Activated naive CD4-positive, alpha-beta T cell treated with anti-CD3 and anti-CD28 coated beads for 36 hours (primary cell): ENCODE measurements around the gene RIC8B. TPM values are rescaled to one million over a fixed set of nuclear protein-coding genes. Genes with fewer than 3 reads are reported as not detected.

Experiments
- CTCF ChIA-PET: fragments of 350-600 bp; sonication (Branson Sonifier 250); formaldehyde crosslinking; loops from one replicate; lab custom pipeline; 2021; ENCODE audit warnings: antibody characterized with exemption; lab: Charles Lee
- DNase-seq: peaks from one replicate; pipeline ENCODE4 v3.0.0-alpha.2; 2020
- H3K27ac Mint-ChIP-seq: one replicate; pipeline ENCODE4 v1.8.0; 2021; ENCODE audit warnings: mild to moderate bottlenecking, mixed read lengths
- H3K27me3 Mint-ChIP-seq: one replicate; pipeline ENCODE4 v1.8.0; 2021; ENCODE audit warnings: low read depth, mixed read lengths
- H3K36me3 Mint-ChIP-seq: one replicate; pipeline ENCODE4 v1.8.0; 2021; ENCODE audit warnings: low read depth, mixed read lengths
- H3K4me1 Mint-ChIP-seq: one replicate; pipeline ENCODE4 v1.8.0; 2021; ENCODE audit warnings: low read depth, mixed read lengths
- H3K4me3 Mint-ChIP-seq: one replicate; pipeline ENCODE4 v1.8.0; 2021; ENCODE audit warnings: mild to moderate bottlenecking, moderate library complexity, mixed read lengths
- H3K9me3 Mint-ChIP-seq: one replicate; pipeline ENCODE4 v1.8.0; 2021; ENCODE audit warnings: mixed read lengths
- intact Hi-C: fragments of 100-400 bp; cut with micrococcal nuclease; formaldehyde crosslinking; loops from one replicate; pipeline ENCODE4 v1.15.1; 2023
- total RNA-seq, 2 experiments: library from RNA; stranded (reverse); gene quantifications; one replicate each; pipeline ENCODE4 v1.2.3, GENCODE V29; 2021

RIC8B gene
- total RNA-seq, 2 experiments from 2014 or later: 7.3 to 8.1 TPM

DNA sequence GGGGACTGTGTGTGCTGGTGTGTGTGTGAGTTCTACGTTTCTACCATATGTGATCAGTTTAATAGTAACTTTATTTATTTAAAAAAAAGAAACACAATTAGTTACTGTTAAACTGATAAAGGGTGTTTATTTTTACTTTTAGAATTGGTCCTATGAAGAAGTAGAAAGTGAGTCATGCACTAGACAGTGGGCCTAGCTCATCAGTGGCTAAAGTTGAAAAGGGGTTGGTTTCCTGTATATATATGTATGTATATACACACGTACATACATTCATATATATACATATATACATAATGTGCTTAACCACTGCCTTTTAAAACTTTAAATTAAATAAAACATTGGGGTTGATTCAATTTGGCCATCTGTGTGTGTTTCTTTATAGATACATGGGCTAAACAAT is 112.5 kb downstream of the RIC8B start:
- no peaks in the 10 kb centered on the region for H3K4me1 Mint-ChIP-seq
- no peaks in the 10 kb centered on the region for H3K9me3 Mint-ChIP-seq
- intact Hi-C loops: no loop called here
- CTCF ChIA-PET: interaction anchor here (0.6 kb wide), 1 partner anchor 500 kb away, joined by 3 read pairs; no protein-coding TSS in a partner anchor
- H3K27ac Mint-ChIP-seq: no peak overlapping the region
- no peaks in the 10 kb centered on the region for H3K27me3 Mint-ChIP-seq
- no peak overlapping the region for H3K4me3 Mint-ChIP-seq
- no peak for DNase-seq
- H3K36me3 Mint-ChIP-seq: peaks cover under 1% of the 10 kb centered on the region

DNA sequence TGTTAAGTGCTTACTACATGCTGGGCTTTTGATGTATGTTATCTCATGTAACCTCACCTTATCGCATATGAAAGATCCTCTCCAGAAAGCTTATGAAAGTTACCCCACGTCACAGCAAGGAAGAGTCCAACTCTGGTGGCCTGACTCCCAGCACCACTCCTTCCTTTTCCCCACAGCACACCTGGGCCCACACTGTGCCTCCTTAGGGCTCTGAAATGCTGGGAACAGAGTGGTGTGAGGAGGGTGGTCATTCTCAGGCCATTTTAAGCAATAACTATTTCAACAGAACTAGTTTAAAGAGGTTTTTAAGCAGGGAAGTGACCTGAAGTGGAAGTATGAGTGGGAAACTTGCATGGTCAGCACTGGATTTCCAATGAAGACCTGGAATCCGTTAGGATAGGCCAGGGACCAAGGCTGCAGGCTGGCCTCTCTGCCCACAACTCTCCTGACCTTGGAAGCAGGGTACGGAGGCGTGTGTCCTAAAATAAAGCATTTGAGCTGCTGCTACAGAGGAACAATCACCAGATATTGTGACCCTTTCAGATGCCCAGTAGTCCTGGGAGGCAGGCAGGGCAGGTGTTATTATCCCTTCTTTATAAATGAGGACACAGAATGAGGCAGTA is 114.0 kb downstream of the RIC8B start:
- Mint-ChIP-seq H3K4me3 (no peak overlapping the region), H3K4me1 (no peaks in the 10 kb centered on the region), H3K9me3 (no peaks in the 10 kb centered on the region), H3K36me3 (no peaks in the 10 kb centered on the region), H3K27ac (no peak overlapping the region), H3K27me3 (no peaks in the 10 kb centered on the region)
- intact Hi-C loops: no loop called here
- no peak for DNase-seq
- CTCF ChIA-PET: no interaction called here

DNA sequence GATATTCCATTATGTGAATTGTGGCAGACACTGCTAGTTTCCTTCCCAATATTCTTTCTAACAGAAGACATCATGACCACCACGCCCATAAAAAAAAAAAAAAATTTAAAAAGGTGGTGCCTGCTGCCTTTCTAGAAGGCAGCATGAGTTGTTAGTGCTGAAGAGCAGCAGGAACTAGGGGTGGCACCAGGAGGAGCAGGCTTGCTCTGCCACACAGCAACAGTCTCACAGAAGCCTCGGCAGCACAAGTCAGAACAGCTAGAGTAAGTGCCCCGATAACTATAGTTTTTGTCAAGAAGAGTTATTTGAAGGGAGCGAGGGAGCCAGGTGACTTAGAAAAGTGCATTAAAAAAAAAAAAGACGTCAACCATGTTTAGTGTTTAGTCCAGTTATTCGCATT is 114.8 kb downstream of the RIC8B start:
- no peak for DNase-seq
- Mint-ChIP-seq H3K27me3 (no peaks in the 10 kb centered on the region), H3K4me1 (no peaks in the 10 kb centered on the region), H3K9me3 (no peaks in the 10 kb centered on the region), H3K27ac (no peak overlapping the region), H3K4me3 (no peak overlapping the region), H3K36me3 (no peaks in the 10 kb centered on the region)
- CTCF ChIA-PET: no interaction called here
- intact Hi-C loops: no loop called here

DNA sequence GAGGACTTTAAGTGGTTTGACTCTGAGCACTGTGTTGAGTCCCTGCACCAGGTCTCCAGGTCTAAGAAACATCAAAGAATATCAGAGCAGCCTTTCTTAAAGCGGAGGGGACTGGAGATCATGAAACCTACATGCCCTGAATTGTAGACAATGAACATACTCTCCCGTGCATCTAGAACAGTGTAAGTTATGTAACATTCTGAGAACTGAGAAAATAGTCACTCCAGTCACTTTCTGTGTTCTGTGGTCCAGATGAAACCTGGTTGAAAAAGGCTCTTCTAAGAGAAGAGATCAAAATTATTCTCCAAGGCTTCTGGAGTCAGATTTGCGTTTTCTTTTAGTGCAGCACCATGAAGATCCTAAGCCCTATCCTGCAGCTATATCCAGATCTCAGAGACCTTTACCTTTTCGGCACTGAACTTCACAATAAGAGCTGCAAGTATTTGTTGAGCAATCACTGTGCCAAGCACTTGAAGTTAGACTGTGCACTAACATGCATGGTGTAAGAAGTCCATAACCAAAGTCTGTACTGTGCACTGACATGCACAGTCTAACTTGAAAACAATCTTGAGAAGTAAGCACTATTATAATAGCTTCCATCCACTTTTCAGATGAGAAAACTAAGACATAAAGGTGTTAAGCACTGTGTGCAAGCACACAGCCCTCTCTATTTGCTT is 115.6 kb downstream of the RIC8B start:
- no peak overlapping the region for H3K4me3 Mint-ChIP-seq
- H3K4me1 Mint-ChIP-seq: no peaks in the 10 kb centered on the region
- no peak overlapping the region for H3K27ac Mint-ChIP-seq
- no peaks in the 10 kb centered on the region for H3K27me3 Mint-ChIP-seq
- H3K9me3 Mint-ChIP-seq: no peaks in the 10 kb centered on the region
- H3K36me3 Mint-ChIP-seq: no peaks in the 10 kb centered on the region
- DNase-seq: no peak
- intact Hi-C loops: no loop called here
- CTCF ChIA-PET: no interaction called here

DNA sequence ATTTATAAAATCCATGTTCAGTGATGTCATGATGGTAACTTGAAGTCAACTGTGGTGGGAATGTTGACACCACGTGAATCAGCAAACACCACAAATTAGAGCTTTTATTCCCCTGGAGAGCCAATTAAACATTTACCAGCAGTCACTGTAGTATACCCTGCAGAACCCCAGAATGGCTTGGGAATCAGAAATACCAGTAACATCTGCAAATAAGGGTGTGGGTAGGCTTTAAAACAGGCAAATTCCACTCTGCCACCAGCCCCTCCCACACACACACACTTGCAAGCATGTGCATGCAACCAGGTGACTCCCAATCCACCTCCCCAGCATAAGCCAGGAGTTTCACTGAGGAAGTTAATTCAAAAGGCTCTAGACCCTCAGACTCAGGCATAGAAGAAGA is 117.6 kb downstream of the RIC8B start:
- Mint-ChIP-seq H3K27ac (no peak overlapping the region), H3K36me3 (no peaks in the 10 kb centered on the region), H3K4me3 (no peak overlapping the region), H3K9me3 (no peaks in the 10 kb centered on the region), H3K27me3 (no peaks in the 10 kb centered on the region), H3K4me1 (peaks cover 3% of the 10 kb centered on the region)
- intact Hi-C loops: no loop called here
- CTCF ChIA-PET: interaction anchor here (0.5 to 1.6 kb wide), 2 partner anchors 49 to 666 kb away, joined by 3 read pairs; no protein-coding TSS in a partner anchor
- no peak for DNase-seq

DNA sequence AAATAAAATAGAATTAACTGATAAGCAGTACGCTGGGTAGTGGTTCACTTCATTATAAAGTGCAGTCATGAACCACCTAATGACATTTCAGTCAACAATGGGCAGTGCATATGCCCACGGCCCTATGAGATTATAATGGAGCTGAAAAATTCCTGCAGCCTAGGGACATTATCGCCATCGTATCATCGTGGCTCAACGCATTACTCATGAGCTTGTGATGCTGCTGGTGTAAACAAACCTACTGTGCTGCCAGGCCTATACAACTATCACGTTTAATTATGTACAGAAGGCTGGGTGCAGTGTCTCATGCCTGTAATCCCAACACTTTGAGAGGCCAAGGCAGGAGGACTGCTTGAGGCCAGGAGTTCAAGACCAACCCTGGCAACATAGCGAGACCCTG is 119.0 kb downstream of the RIC8B start:
- CTCF ChIA-PET: interaction anchor here (0.9 to 1.5 kb wide), 2 partner anchors 26 to 281 kb away, joined by 3 read pairs; no protein-coding TSS in a partner anchor
- H3K36me3 Mint-ChIP-seq: no peaks in the 10 kb centered on the region
- H3K27ac Mint-ChIP-seq: no peak overlapping the region
- H3K4me3 Mint-ChIP-seq: no peak overlapping the region
- no peaks in the 10 kb centered on the region for H3K9me3 Mint-ChIP-seq
- intact Hi-C loops: no loop called here
- H3K27me3 Mint-ChIP-seq: no peaks in the 10 kb centered on the region
- DNase-seq: no peak
- peaks cover 3% of the 10 kb centered on the region for H3K4me1 Mint-ChIP-seq

DNA sequence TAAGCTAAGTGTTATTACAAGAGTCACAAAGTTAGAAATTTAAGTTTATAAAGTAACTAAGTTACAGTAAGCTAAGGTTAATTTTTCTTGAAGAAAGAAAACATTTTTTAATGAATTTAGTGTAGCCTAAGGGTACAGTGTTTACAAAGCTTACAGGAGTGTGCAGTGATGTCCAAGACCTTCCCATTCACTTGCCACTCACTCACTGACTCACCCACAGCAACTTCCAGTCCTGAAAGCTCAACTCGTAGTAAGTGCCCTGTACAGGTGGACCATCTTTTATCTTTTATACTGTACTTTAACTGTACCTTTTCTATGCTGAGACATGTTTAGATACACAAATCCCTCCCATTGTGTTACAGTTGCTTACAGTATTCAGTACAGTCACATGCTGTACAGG is 120.3 kb downstream of the RIC8B start:
- DNase-seq: no peak
- Mint-ChIP-seq H3K27me3 (no peaks in the 10 kb centered on the region), H3K36me3 (no peaks in the 10 kb centered on the region), H3K27ac (no peak overlapping the region), H3K4me1 (peaks cover 3% of the 10 kb centered on the region), H3K9me3 (no peaks in the 10 kb centered on the region), H3K4me3 (no peak overlapping the region)
- intact Hi-C loops: no loop called here
- CTCF ChIA-PET: interaction anchor here (0.6 to 1.2 kb wide), 2 partner anchors 12 to 1322 kb away, joined by 3 to 5 read pairs; no protein-coding TSS in a partner anchor

DNA sequence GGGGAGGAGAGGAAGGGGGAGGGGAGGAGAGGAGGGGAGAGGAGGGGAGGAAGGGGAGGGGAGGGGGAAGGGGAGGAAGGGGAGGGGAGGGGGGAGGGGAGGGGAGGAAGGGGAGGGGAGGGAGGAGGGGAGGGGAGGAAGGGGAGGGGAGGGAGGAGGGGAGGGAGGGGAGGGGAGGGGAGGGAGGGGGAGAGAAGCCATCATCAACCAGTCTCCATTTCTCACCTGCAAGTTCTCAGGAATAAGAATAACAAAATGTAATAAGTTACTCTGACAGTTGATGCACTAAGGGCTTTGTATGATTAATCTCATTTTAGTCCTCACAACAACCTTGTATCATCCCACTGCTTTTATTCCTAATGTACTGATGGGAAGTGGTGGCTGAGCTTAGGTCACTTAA is 122.1 kb downstream of the RIC8B start:
- Mint-ChIP-seq H3K4me3 (no peak overlapping the region), H3K9me3 (no peaks in the 10 kb centered on the region), H3K36me3 (no peaks in the 10 kb centered on the region), H3K27ac (no peak overlapping the region), H3K4me1 (peaks cover 3% of the 10 kb centered on the region), H3K27me3 (no peaks in the 10 kb centered on the region)
- CTCF ChIA-PET: no interaction called here
- no peak for DNase-seq
- intact Hi-C loops: no loop called here

DNA sequence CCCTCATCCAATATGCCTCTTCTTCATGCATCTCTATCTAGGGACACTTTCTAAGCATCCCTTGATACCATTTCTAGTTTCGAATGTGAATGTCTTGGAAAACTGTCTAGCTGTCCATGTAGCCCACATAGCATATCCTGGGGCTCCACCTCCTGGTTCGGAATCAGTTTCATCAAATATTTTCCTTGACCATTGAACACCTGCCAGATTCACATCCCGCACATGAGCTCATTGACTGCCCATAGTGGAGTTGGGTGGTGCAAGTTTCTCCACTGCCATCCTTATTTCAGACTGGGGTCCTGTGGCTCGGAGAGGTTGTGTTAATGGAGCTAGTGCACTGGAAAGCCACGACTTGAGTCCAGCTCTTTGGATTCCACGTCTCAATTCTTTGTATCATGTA is 122.6 kb downstream of the RIC8B start:
- DNase-seq: no peak
- intact Hi-C loops: no loop called here
- Mint-ChIP-seq H3K4me1 (peaks cover 3% of the 10 kb centered on the region), H3K27me3 (peaks cover 3% of the 10 kb centered on the region), H3K9me3 (no peaks in the 10 kb centered on the region), H3K4me3 (no peak overlapping the region), H3K27ac (no peak overlapping the region), H3K36me3 (no peaks in the 10 kb centered on the region)
- CTCF ChIA-PET: no interaction called here

DNA sequence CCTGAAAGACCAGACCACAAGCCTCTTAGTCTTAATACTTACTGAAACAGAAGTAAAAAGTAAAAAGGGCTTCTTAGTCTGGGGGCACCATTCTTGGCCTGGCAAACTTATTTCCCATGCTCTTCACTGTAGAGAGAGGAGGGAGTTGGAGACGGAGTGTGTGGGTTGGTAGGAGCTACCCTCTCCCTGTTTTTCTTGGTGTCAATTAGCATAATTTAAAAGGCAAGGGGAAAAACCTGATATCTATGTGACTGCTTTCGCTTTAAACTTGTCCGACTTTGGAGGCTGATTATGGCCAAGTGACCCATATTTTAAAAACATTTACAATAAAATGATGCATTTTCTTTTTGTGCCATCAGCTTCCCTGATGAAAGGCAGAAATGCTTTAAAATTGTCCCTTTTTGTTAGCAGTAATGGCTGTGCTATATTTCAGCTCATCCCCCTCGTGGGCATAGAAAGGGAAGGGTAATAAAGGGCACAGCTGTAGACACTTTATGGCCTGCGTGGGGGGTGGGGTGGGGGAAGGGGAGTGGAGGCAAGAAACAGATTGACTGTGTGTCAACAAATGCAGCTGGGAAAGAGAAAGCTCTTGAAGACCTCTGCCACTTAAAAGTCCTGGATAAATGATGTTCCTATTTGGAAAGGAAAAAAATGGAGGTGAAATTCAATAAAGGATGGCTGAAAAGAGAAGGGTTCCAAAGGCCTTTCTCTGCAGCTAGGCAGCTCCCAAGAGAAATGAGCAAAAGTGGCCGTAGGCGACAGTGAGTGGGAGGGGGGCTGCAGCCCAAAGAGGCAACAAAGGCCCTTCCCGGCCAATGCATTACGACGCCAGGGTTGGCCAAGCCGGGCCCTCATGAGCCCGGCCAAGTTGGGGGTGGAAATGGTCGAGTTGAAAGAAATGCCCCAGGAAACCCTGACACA is 123.8 kb downstream of the RIC8B start:
- H3K27ac Mint-ChIP-seq: no peak overlapping the region
- H3K36me3 Mint-ChIP-seq: no peaks in the 10 kb centered on the region
- H3K4me3 Mint-ChIP-seq: no peak overlapping the region
- H3K27me3 Mint-ChIP-seq: peaks cover 8% of the 10 kb centered on the region
- intact Hi-C loops: no loop called here
- no peaks in the 10 kb centered on the region for H3K9me3 Mint-ChIP-seq
- CTCF ChIA-PET: no interaction called here
- peaks cover 3% of the 10 kb centered on the region for H3K4me1 Mint-ChIP-seq
- DNase-seq: no peak

DNA sequence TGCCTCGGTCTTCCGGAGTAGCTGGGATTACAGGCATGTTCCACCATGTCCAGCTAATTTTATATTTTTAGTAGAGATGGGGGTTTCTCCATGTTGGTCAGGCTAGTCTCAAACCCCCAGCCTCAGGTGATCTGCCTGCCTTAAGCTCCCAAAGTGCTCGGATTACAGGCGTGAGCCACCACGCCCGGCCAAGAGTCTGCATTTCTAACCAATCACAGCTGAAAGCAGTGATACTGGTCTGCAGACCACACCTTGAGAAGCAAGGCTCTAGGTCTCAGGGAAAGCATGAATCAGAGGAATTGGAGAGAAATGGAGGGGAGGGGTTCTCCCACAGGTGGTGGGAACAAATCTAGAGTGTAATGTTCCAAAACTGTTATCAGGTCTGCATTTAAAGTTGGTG is 126.1 kb downstream of the RIC8B start:
- Mint-ChIP-seq H3K27ac (no peak overlapping the region), H3K4me1 (peaks cover 7% of the 10 kb centered on the region), H3K27me3 (peaks cover 18% of the 10 kb centered on the region), H3K9me3 (no peaks in the 10 kb centered on the region), H3K36me3 (no peaks in the 10 kb centered on the region), H3K4me3 (no peak overlapping the region)
- DNase-seq: no peak
- CTCF ChIA-PET: no interaction called here
- intact Hi-C loops: no loop called here

DNA sequence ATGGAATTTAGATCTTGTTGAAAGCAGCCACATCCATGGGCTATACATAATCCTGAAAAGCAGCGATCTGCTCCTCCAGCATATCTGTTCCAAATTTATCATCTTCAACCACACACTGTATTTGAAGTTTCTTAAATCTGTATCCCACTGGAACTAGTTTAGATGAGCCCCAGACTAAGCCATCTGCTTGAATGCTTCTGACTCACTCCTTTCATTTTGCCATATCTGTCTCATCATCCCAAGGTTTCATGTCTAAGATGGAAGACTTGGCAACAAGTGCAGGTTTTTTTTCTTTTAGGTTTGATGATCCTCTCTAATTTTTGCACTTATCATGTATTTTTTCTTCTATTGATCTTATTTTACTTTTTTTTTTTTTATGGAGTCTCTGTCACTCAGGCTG is 126.8 kb downstream of the RIC8B start:
- H3K36me3 Mint-ChIP-seq: no peaks in the 10 kb centered on the region
- peaks cover 19% of the 10 kb centered on the region for H3K27me3 Mint-ChIP-seq
- no peaks in the 10 kb centered on the region for H3K9me3 Mint-ChIP-seq
- H3K27ac Mint-ChIP-seq: no peak overlapping the region
- DNase-seq: no peak
- no peak overlapping the region for H3K4me3 Mint-ChIP-seq
- CTCF ChIA-PET: no interaction called here
- peaks cover 4% of the 10 kb centered on the region for H3K4me1 Mint-ChIP-seq
- intact Hi-C loops: no loop called here
